G401.6 (cell line): ENCODE data around the gene TSPAN9.

Experiments used
- FAIRE-seq: peaks from 2 replicates; lab custom pipeline; 2012; peaks lifted over from hg19 to GRCh38; lab: Jason Lieb, UNC

TSPAN9 gene

DNA sequence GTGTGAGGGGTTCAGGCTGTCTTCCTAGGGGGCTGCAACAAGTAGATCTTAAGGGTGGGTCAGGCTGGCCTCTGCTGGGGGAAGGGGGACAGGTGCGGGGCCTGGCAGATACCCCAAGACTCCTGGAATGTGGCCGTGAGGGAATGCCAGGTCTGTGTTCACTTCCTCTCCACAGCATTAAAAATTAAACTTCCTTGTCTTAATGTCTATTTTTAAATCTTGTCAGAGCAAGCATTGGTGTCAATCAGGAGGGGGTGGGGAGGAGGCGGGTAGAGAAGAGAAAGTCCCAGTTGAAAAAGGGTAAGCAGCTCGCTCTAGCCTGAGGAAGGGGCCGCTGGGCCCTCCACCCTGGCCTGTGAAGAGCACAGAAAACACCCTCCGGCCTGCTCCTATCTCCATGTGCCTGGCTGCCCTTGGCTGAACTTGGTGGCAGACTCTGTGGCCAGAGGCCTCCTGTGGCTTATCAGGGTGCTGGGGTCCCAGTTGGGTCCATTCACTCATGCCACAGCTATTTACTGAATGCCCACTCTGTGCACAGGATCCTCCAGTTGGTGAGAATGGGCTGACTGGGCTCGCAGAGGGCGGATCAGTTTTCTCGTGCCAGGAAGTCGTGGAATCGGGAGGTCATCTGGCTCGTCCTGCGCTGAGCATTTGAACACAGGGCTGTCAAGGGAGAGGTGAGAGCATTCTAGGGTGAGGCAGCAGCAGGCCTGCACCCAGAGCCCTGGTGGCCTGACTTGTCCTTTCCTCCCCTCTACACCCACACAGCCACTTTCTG is 128.8 kb downstream of the TSPAN9 start:
- FAIRE-seq: no peak

DNA sequence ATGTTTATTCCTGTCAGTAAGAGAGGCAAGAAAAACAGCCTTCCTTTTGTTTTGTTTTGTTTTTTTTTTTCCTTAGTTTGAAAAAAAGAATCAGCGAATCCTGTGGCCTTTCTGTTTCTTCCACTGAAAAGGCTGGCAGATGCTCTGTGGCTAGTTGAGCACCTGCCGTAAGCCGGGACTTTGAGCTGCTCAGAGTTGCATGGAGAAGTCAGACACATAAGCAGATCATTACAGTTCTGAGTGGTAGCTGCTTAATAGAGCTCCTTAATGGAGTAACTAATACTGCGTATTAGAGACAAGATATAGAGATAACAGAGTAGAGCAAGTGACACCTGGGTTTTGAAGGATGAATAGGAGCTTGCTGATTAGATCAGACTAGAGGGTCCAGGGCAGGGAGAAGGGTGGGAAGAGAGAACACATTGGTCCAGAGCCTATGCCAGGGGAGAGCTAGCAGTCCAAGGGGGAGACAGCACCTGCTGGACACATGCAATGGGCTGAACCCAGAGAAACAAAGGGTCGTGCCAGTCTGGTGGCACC is 129.4 kb downstream of the TSPAN9 start:
- no peak for FAIRE-seq

DNA sequence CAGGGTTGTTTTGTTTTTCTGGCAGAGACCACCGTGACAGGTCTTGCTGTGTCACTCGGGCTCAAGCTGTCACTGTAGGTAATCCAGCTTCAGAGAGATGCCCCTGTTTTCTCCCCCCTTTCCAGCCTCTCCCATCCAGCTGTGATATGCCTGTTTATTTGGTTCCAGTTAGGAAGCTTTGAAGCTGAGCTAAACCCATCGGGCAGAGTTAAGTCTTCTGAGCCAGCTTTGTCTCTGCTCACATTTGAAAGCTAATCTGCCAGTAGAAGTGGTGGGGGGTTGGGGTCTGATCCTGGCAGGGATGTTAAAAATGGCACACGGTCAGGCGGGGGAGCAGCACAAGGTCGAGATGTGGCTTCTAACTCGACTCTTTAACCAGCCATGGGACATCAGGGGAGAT is 130.0 kb downstream of the TSPAN9 start:
- FAIRE-seq: no peak

DNA sequence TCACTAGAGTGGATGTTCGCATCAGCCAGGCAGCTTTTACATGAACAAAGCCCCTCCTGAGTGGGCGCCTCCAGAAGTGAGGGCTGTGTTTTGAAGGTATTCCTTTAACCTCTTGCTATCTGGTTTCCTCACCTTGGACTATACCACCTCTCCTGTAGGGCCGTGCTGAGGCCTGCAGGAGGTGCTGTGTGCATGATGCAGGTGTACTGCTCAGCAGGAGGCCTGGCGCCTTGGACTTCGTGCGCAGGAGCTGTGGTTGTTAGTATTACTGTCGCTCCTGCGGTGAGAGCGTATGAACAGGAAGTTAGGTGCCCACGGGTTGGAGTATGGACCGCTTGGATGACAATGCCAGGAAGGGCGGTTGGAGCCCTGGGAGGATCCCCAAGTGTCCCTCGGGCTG is 130.7 kb downstream of the TSPAN9 start:
- no peak for FAIRE-seq

GRCh38 chr12:3213188-3213587 is 136.0 kb downstream of the TSPAN9 start:
- no peak for FAIRE-seq

GRCh38 chr12:3213768-3214167 is 136.6 kb downstream of the TSPAN9 start:
- no peak for FAIRE-seq

- FAIRE-seq: no peak
Observed at GRCh38 chr12:3214526-3215365, 137.6 kb downstream of the TSPAN9 start.

DNA sequence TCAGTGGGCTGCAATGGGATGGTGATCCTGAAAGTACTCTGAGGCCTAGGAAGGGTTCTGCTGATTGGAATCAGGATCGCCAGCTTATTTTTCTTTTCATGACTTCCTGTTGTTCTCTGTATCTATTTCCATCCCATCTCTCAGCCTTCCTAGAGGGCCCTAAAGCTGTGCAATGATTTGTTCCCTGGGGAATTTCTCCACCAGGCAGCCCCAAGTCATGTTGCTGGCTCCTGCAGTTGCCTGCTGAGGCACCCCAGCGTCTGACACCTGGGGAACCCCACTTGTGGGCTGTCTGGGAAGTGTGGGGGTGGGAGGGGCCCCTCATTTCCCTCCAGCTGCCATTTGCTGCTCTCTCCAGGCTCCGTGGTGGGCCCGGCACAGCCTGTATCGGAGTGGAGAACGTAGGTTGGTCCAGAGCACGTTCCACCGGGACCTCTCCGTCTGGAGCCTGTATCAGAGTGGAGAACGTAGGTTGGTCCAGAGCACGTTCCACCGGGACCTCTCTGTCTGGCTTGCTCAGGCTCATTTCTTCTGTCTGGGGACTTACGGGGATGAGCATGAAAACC is 138.3 kb downstream of the TSPAN9 start:
- no peak for FAIRE-seq

GRCh38 chr12:3216097-3216496 is 138.9 kb downstream of the TSPAN9 start:
- no peak for FAIRE-seq

GRCh38 chr12:3216726-3217682 is 139.8 kb downstream of the TSPAN9 start:
- no peak for FAIRE-seq

GRCh38 chr12:3217683-3218079 is 140.5 kb downstream of the TSPAN9 start:
- no peak for FAIRE-seq

DNA sequence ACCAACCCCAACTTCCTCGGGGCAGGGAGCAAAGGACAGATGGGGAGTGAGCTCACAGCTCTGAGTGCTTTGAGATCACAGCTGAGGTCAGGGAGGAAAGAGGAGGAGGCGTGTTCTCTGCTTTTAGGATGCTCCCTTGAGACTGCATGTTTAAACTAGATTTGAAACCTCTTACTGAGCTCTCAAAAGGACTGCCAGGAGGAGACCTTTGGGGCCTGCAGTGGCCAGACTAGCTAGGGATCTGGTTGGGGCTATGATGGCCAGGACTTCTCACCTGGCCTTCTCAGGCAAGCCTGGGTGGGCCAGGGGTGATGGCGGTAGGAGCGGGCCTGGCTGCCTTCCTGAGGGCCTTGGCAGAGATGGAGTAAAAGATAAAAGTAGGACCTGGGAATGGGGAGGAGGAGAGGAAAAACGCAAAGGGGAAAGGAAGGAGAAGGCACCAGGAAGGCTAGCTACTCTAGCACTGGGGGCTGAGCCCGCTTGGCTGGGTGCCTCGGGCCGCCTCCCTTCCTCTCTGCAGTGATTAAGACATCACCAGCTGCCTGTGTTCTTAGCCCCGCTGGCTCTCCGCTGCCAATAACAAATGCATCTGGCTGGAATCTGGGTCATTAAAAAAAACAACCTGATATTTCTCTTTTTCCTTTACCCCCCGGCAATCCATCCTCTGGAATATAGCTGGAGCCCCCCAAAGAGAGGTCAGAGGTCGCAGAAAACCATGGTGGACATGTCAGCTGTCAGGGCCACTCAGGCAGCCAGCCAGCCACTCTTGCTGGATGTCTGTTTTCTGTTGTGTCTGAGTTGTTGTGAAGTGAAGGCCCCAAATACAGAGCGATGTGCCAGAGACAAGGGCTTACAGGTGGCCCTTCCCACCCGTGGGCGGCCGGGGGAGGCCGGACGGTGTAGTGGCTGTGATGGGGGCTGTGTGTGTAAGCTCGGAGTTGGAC is 141.3 kb downstream of the TSPAN9 start:
- FAIRE-seq: no peak

DNA sequence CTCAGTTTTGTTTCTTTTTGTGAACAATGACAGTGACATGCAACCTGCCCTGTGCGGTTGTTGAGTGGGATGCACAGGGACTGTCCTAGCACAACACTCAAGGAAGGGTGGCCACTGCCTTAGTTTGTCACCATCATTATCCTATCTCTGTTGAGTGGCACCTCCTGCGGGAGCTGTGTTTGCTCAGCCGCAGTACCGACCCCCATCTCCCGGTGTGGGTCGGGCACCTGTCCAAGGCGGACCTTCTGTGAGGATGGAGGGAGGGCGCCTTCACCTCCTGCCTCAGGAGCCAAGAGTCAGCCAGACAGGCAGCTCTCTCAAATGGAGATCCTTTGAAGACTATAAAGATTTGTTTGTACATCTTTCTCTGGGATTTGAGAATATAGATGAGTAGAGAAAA is 142.1 kb downstream of the TSPAN9 start:
- no peak for FAIRE-seq

GRCh38 chr12:3220382-3221321 is 143.5 kb downstream of the TSPAN9 start:
- FAIRE-seq: no peak

GRCh38 chr12:3222306-3222705 is 145.1 kb downstream of the TSPAN9 start:
- no peak for FAIRE-seq

- FAIRE-seq: no peak
Observed at GRCh38 chr12:3222979-3223378, 145.8 kb downstream of the TSPAN9 start.

DNA sequence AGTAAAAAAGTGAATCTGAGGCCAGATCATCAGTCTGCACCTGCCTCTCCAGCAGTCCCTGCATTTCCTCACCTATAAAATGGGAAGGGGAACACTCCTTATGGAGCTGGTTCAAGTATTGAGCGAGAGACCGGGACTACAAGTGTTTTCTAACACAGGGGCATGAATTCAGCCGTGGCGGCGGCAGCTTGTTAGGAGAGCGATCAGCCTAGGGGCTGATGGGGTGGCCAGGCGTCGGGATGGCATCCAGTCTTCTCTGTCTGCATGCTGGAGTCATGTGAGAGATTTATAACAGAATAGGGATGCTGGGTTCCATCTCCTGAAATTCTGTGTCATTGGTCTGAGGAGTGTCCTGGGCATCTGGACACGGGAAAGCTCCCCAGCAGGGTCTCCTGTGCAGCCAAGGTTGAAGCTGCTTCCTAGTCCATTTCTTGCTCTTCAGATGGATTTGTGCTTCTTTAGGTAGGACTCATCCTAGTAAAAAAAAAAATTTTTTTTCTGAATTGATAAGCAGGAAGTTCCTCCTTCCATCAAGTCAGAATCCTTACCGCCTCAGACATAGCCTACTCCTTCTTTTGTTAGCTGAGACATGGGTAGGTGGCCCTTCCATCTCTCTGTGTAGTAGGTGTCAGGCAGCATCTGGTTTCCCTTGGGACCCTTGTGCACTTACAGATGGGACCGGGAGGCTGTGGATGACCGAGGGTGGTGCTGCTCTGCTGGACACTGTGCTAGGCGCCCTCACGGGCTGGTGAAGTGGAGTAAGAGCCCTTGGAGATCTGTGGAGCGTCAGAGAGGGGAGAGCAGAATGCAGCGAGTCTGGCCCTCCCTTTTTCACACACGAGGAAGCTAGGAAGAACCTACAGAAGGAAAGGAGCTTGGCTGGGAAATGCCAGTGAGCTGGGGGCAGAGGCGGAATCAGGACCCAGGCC is 146.7 kb downstream of the TSPAN9 start:
- FAIRE-seq: no peak

DNA sequence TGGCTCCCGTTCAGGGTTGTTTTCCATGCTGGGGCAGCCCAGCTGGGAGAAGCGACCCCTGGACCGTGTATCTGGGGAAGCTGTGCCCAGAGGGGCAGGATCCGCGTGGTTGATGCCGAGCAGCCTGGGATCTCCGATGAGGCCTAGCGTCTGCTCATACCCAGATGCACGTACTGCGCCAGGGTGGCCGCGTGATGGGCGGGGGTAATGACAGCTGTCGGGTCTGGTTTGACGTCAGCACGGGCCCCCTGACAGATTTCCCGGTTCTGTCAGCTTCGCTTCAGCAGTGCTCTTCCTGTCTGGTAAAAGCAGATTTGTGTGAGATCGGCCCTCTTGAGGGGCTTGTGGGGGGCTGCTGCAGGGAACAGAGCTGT is 147.3 kb downstream of the TSPAN9 start:
- FAIRE-seq: no peak
